Right renal pelvis (tissue), 4 donors: ENCODE measurements around the gene GALNT17. TPM values are rescaled to one million over a fixed set of nuclear protein-coding genes. Genes with fewer than 3 reads are reported as not detected.
"Not testable (repeated sequence)": the region's sequence is repeated elsewhere in the genome, so short reads cannot be mapped to it uniquely, and the experiment has no call there.

ENCODE experiments used
- DNase-seq, 4 donors: peaks; one replicate each; pipeline ENCODE4 v3.0.0-alpha.2; 2013; ENCODE audit warnings: low read depth in 4 of 4, low spot score in 3 of 4, missing footprints in 1 of 4
- polyA plus RNA-seq, 4 donors: library from polyadenylated mRNA; unstranded; fragments of 120-200 nt; gene quantifications; one replicate each; pipeline ENCODE4 v1.2.1, GENCODE V29; 2013; ENCODE audit not compliant: insufficient read length in 4 of 4

Gene GALNT17
- polyA plus RNA-seq, 4 donors: 3.6 to 6.0 (median 4.4) TPM

DNA sequence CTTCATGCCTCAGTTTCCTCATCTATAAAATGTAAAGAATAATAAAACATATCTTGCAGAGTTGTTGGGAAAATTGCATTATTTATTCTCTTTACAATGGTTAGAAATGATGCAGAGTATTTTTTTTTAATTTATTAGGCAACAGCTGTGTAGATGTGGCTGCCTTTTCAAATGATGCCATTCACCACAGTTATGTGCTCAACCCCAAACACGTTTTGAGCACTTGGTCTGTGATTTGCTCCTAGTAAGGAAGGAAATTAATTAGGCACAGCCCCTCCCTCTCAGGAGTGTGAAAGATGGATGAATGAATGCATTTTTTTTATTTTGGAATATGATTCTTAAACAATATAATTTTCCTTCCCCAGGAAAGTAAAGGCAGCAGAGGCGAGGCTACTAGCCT, 575.1 kb downstream of the GALNT17 start:
- no peak for DNase-seq

DNA sequence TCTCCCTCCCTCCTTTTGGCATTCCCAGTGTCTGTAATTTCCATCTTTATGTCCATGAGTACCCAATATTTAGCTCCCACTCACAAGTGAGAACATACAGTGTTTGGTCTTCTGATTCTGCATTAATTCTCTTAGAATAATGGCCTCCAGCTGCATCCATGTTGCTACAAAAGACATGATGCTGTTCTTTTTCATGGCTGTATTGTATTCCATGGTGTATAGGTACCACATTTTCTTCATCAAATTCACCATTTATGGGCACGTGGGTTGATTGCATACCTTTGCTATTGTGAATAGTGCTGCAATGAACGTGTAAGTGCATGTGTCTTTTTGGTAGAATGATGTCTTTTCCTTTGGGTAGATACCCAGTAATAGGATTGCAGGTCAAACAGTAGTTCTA, 576.8 kb downstream of the GALNT17 start:
- DNase-seq: no peak

DNA sequence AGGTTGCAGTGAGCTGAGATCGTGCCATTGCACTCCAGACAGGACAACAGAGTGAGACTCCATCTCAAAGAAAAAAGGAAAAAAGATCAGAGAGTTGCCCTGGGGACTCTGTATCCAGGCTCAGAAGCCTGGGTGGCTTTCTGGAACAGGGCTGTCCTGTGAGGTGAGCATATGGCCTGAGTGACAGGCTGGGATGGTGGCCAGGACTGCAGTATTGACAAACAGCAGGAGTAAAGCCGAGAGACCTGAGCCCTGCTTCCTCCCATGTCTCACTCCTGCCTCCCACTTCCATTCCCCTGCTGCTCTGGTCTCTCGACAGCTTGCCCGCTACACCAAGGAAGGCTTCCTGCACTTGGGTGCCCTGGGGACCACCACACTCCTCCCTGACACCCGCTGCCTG, 578.5 kb downstream of the GALNT17 start:
- no peak for DNase-seq

DNA sequence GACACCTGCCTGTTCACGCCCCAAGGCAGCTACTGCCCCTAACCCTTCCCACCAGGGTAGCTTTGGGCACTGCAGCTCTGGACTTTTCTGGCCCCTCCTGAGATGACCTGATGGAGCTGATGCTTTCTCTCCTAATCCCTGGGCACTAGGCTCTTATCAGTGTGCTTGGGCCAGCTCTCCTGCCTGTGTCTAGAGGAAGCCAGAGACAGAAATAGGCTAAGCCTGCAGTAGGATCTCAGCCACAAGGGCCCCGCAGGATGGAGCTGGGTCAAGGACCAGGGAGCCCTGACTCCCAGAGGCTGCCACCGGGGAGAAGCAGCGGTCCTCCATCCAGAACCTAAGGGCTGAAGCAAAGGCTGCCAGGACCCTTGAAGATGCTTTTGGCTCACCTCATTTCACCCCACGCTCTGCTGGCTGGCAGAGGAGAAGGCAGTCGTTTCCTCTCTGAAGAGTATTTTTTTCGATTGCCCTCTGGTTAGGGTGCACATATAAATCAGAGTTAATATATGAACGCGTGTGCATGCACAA, 580.8 kb downstream of the GALNT17 start:
- DNase-seq: no peak

DNA sequence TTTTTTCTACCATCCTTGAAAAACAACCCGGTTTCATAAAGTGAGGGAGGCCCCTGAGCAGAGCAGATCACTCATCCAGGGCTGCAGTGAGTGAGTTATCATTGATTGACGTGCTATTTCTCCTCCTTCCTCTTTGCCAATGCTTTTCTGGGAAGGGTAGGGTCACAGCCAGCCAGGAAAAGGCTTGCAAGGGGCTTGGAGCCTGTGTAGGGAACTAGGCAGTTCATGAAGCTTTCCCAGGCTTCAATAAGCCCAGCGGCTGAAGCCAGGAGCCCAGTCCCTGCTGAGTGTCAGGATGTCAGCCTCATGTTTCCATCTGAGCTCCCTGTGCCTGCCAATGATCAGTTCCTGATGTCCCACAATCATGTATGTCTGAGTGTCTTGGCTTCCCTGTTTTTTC, 584.7 kb downstream of the GALNT17 start:
- DNase-seq: no peak

DNA sequence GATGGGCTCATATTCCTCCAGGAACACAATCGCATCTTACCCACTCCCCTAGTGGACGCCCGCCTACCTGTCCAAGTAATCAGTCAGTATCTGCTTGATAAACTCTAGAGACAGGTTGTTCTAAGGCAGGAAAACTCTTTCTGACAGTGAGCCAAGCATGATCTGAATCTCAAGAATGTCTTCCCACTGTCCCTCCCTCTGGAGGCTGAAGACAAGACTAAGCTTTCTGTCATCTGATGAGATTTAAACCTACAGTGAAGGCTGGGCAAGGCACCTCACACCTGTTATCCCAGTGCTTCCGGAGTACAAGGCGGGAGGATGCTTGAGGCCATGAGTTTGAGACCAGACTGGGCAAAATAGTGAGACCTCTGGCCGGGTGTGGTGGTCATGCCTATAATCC, 586.6 kb downstream of the GALNT17 start:
- DNase-seq: no peak

DNA sequence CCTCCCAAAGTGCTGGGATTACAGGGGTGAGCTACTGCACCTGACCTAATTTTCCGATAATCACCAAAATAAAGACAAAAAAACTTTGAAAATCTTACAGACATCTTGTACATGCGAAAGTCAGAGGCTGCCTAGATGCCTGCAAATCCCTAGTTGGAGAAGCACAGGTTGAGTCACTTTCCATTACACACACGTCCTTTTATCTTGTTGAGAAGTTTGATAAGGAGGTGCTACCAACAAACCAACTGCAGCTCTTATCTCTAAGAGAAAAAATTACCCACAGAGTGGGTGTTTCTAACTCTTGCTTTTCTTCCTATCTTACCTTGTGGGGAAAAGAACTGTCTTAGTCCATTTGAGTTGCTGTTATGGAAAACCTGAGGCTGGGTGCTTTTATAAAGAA, 589.8 kb downstream of the GALNT17 start:
- DNase-seq: no peak

DNA sequence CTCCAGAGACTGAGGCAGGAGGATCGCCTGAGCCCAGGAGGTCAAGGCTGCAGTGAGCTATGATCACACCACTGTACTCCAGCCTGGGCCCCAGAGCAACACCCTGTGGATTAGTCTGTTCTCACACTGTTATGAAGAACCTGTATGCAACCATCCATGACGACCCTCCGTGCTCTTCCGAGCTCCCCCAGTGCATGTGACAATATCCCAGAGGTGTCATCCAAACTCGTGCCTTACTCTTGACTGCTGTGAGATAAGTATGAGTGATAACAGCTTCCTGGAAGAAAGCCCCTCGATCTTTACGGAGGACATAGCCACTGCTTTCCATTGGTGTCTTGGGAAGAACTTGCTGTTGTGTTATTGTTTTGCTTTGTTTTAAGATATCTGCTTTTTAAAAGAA, 591.9 kb downstream of the GALNT17 start:
- DNase-seq: no peak

DNA sequence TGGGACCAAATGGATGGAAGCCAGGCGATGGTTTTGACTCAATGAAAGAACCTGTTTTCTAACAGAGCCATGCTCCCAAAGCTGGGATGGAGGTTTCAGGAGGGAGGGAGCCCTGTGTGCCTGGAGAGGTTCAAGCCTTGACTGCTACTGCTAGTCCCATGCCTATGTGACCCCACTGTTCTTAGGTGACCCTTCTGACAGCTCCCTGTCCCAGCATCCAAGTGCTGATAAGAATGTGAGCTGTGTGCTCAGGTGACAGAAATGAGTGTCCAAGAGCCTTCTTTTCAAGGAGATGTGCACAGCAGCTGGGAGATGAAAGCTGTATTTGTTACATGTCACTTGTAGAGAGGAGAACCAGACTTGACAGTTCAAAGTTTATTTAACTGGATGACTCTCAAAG, 595.4 kb downstream of the GALNT17 start:
- DNase-seq: no peak

DNA sequence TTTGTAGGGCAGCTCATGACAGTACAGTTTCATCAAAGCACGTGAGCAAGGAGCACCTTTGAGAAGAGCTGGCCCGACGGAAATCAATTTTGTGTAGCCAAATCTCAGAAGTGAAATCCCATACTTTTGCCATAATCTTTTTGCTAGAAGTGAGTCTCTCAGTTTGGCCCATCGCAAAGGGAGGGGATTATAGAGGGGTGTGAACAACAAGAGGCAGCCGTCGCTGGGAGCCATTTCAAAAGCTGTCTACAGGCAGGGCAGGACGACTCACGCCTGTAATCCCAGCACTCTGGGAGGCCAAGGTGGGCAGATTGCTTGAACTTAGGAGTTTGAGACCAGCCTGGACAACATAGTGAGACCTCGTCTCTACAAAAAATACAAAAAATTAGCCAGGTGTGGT, 599.8 kb downstream of the GALNT17 start:
- DNase-seq: no peak

DNA sequence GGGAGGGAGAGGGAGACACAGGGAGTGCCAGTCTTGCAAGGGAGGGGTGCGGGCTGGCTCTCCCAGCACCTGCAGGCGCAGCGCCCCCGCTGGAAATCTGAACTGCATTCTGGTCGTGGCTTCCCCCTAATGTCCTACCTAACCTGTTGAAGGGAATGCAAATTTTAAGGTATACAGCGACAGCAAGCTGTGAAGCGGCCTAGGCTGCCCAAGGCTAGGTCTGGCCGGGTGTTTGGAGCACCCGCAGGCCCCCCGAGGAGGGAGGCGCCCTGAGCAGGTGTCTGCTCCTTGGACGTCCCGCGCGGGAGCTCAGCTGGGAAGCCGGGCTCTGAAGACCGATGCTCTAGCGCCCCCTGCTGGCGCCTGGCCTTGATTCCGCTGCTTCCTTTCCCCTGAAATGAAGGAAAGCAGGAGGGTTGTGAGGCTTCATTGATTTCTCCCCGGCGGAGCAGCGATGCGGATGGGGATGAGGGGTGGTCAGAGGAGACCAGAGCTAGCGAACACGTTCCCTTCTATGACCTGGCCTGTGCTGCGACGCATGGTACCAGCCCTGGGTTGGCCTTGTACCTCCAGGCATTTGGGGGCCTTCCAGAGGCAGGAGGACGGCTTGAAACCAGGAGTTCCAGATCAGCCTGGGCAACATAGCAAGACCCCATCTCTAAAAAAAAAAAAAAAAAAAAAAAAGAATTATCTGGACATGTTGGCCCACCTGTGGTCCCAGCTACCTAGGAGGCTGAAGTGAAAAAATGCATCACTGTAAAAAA, 601.3 kb downstream of the GALNT17 start:
- DNase-seq: peak; percentile 69 to 80 (median 76)

DNA sequence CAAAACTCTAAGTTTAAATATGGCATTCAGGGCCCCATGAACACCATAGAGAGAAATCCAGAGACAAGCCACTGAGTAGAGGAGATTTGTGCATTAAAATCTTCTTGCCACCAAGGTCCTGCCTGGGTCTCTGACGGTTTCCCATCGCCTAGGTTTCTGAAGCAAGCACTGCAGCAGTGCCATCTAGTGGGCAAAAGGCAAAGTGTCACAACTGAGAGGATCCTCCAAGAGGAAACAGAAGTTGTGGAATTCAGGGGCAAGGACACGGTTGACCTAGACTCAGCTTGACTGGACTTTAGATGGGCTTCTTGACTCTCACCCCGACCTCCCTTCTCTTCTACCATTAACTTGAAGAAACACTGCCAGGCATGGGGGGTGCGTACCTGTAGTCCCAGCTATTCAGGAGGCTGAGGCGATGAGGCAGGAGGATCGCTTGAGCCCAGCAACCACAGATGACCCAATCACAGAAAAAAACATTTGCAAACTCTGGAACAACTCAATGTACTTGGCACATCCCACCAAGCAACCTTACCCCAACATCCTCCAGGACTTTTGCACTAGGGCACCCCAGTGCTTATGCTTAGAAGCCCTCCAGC, 604.1 kb downstream of the GALNT17 start:
- DNase-seq: peak; percentile 68 to 74 (median 72)

DNA sequence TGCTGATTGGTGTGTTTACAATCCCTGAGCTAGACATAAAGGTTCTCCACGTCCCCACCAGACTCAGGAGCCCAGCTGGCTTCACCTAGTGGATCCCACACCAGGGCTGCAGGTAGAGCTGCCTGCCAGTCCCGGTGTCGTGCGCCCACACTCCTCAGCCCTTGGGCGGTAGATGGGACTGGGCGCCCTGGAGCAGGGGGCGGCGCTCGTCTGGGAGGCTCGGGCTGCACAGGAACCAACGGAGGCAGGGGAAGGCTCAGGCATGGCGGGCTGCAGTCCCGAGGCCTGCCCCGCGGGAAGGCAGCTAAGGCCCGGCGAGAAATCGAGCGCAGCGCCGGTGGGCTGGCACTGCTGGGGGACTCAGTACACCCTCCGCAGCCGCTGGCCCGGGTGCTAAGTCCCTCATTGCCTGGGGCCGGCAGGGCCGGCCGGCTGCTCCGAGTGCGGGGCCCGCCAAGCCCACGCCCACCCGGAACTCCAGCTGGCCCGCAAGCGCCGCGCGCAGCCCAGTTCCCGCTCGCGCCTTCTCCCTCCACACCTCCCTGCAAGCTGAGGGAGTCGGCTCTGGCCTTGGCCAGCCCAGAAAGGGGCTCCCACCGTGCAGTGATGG, 606.1 kb downstream of the GALNT17 start:
- not testable (repeated sequence) for DNase-seq

DNA sequence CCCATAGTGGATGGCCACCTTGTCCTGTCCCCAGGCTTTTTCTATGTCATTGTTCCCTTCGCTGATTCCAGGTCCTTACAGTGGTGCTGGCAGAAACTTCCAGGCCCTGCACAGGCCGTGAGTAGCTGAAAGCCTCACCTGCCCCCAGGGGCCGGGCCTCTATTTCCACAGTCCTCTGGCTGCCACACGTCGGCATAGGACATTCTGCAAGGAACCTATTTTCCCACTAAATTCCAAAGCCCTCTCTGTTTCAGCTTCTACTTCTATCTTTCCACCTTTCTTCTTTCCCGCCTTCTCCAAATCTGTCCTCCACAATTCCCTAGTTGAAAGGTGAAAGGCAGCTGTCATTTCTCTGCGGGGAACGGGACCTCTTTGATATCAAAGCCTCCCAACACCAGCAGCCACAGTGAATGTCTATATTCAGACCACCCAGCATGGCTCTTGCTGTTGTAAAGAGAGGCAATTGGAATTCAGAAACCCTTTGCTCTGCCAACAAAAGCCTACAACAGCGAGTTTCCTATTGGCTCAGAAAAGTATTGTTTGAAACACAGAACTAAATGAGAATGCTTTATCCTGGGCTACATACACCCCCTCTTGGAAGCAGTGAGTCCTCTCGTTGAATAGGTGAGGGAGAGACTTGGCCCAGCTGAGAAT, 607.7 kb downstream of the GALNT17 start:
- DNase-seq: no peak

DNA sequence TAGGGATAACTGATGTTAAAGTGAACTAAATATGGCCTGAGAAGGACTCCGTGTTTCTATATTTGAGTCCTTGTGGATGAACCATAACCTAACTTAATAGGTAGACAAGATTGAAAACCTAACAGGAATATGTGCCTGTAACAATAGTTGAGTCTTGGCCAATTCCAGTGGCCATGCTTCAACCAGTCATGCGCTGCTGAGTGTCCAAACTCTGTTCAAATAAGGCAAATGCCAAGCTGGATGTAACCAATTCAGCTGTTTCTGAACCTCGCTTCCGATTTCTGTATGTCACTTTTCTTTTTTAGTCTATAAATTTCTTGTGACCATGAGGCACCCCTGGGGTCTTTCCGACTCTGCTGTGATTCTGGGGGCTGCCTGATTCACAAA, 608.2 kb downstream of the GALNT17 start:
- no peak for DNase-seq

DNA sequence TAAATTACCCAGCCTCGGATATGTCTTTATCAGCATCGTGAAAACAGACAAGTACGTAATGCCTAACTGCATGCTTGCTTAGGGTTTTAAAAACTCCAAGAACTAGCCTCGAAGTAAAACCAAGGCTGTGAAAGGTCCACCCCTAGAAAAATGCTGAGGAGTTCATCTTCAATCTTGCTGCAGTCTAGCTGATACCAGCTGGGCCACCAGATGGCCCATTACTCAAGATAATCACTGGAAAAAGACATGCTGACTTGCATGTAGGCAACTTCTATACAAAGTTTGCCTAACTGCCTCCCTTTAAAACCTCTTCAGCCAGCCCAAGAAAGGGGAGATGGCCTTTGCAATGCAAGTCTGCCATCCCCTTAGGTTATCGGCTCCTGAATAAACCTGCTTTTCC, 614.1 kb downstream of the GALNT17 start:
- DNase-seq: no peak

DNA sequence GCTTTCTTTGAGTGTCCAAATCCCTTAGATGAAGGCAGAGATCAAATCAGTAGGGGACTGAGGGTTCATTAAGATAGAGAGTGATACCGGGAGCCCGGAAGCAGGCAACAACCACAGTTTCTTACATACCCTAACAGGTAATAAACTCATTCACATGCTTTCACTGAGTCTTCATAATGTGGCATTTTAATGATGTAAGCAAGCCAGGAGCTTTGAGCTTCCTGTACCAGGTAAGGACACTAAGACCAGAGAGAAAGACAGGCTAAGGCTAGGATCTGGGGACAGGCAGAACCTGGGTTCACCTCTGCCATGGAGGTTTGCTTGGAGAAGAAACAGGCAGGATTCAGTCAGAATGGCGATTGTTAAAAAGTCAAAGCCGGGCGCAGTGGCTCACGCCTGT, 618.3 kb downstream of the GALNT17 start:
- no peak for DNase-seq

DNA sequence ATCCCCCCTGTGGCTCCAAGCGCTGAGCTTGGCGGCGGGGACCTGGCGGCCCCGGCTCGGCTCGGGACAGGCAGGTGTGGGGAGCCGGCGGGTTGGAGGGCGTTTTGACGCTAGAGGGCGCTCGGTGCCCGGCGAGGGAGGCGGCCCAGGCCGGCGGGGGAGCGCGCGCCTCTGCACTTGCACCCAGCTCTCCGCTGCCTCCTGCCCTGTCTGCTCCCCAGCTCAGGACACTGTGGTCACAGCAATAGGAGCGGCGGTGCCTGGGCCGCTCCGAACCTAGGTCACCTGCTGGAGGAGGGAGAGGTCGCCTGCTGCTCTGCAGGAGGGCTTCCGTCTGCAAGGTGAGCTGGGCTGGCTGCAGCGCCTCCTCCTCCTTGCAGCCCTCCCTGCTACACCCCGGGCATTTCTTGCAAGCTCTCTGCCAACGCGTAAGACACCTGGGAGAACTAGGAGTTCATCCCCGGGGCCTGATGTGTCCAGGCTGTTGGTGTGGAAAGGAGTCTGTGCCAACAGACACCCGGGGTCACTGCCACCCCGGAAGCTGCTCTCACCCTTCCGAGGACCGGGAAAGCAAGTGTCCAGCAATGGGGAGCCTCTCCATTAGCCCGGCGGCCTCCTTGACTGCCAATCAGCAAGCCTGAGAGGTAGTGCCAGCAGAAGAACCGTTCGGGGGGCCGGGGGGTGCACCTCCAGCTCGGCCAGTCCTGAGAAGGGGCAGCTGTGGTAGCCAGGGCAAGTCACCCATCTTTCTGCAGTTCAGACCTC, 620.4 kb downstream of the GALNT17 start:
- peak in 1 of 4 donors; percentile 14 for DNase-seq

DNA sequence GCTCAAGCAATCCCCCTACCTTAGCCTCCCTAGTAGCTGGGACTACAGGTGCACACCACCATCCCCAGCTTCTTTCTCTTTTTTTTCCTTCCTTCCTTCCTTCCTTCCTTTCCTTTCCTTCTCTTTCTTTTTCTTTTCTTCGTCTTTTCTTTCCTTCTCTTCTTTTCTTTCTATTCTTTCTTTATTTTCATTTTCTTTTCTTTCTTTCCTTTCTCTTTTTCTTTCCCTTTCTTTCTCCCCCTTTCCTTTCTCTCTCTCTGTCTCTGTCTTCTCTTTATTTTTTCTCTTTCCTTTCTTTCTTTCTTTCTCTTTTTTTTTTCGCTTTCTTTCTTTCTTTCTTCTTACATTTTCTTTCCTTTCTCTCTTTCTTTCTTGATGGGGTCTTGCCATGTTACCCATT, 621.3 kb downstream of the GALNT17 start:
- no peak for DNase-seq

DNA sequence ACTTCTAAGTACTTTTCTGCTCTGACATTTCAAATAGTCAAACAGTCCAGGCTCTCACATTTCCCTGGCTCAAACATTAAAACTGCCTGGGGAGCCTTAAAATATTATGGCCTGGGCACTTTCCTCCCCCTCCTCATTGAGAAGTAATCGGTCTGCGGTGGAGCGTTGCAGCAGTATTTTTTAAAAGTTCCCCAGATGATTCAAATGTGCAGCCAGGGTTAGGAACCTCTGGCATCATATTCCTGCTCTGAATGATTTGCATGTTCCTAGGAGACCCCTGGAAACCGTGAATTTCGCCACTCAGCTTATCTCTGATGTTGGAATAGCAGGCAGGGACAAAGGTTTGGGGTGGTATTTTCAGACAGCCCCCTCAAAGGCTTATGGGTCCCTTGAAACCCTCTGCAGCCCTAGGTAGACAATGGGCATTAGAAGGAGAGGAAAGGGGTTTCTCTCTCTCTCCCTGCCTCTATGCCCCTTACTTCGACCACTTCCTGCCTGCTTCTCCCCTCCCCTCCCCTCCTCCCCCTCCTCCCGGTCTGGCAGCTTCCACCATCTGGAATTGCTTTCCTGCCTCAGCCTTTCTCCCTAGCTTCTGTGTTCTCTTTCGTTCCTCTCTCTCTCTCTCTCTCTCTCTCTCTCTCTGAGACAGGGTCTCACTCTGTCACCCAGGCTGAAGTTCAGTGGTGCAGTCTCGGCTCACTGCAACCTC, 622.2 kb downstream of the GALNT17 start:
- DNase-seq: peak in 1 of 4 donors; percentile 20
